Measurements from ENCODE around the gene HUS1B. TPM values are rescaled to one million over a fixed set of nuclear protein-coding genes. Genes with fewer than 3 reads are reported as not detected.
A peak's percentile ranks its signal among the peaks of the same experiment; 100 is the strongest.

The HUS1B gene
- total and polyA plus RNA-seq, 2 of the 8 experiments (the other 6 are each of a cell fraction or from before 2014, with no cell fraction given), result 0.48 to 1.1 TPM

DNA sequence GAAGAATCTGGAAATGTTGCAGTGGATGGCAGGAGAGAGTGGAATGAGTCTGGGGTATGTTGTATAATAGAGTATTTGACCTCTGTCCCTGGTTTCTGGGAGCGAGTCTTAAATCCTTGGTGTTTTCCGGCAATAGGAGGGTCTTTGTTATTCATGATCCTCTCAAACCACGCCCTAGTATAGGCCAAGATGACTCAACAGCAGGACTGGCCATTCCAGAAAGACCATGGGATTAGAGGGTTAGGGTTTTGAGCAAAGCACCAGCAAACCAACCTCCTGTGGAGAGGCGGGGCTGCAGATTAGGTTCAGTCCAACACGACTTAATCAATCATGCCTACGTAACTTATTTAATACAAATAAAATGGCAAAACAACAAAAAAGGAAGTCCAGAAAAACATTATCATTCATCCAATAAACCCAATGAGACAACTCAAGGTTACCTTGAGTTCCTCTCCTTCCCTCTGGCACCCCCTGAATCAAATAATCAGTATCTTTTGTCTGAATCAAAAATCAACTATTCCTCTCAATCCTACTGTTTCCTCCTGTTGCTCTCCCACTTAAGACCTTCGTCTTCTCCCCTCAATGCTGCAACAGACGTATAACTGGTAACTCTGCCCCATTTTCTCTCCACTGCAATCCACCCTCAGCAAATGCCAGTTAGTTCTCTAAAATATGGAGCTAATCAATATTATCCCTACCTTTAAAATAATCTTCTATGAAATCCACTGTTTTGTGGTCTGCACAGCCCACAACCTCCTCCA, 15.5 kb downstream of the HUS1B start (continued):
- TF ChIP-seq CHD7 (IDR thresholded peaks at IDR 0.05; ENCODE audit: insufficient replicate concordance, low read length), result no peak
- TF ChIP-seq RBBP5 (IDR thresholded peaks at IDR 0.05; ENCODE audit: borderline replicate concordance, low read depth, low read length), result no peak
- TF ChIP-seq JUND (IDR thresholded peaks at IDR 0.05; ENCODE audit: low read length), result peak; percentile 50; the same call in 1 of the 2 replicates
- TF ChIP-seq RNF2 (IDR thresholded peaks at IDR 0.05; ENCODE audit: borderline replicate concordance, low read depth, low read length, missing control alignments, poor library complexity, severe bottlenecking), result no peak
- TF ChIP-seq SIRT6 (IDR thresholded peaks at IDR 0.05; ENCODE audit: low read length), result no peak
